SKM-1 treated with dmso at 0.1 percent for 144 hours (cell line): ENCODE measurements around the gene CACNG4.

Experiments used
- DNase-seq: peaks from one replicate; lab custom pipeline; 2025; ENCODE audit not compliant: unreplicated experiment; lab: John Stamatoyannopoulos, UW

CACNG4 gene

DNA sequence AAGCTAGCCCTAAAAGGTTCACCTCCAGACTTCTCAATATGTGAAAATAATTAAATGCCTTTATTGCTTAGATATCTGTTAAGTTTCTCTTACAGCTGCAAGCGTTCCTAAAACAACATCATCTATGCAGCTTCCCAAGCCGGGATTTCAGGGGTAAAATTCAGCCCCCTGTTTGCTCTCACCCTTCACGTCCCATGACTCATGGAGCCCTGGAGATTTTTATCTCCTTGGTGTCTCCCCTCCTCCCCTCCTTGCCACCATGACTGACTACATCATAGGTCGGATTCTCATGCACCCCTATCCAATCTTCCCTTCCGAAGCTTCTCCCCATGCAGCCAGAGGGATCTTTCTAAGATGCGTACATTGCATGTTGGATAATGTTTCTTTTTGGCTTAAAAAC is 21.0 kb upstream of the CACNG4 start:
- no peak for DNase-seq

DNA sequence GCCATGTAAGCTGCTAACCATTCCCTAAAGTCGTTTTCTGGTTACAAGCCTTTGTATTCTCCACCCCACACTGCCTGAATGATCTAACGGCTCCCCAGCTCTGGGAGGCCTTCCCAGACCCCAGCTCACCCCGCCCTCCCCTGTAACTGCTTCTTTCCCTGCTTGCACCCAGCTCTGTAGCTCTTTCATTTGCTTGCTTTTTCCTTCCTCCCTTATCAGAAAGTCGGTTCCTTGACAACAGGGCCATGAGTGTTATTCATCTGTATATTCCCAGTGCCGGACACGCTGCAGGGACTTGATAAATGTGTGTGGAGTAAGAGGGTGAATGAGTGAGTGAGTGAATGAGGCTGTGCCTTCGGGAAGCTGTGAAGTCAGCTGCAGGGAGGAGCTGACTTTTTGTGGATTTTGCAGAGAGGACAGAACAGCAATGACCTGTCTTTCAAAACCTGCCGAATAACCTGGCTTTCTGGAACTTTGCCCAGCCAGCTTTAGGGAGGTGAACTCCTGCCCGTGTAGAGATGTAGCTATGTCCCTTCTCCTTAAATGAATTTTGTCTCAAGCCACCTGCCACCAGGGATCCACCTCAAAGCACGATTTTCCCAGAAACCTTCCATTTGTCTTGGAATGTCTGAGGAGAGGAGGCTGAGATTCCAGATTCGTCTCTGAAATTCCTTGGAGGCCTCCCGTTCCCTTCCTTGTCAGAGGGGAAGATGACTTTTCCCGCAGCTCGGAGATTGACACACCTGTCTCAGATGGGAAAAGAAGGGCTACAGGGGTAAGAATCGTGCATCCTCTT is 20.0 kb upstream of the CACNG4 start:
- DNase-seq = no peak

- DNase-seq = no peak
Measured at GRCh38 chr17:66945147-66945835, 19.2 kb upstream of the CACNG4 start.

DNA sequence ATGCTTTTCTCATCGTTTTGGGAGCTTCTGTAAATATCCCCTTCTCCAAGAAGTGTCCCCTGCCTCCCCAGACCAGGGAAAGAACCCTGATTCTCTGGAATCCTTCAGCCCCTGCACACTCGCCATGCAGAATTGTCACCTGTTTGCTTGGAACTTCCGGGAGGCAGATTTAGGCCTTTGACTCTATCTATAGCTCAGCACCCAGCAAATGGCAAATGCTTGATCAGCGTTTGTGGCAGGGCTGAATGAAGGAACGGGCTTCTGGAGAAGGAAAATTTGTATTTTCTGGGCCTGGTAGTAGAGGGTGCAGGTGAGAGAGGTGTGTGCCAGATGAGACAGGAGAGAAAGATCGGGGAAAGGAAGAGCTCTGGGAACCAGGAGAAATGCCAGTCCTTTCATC is 18.3 kb upstream of the CACNG4 start:
- DNase-seq = no peak

DNA sequence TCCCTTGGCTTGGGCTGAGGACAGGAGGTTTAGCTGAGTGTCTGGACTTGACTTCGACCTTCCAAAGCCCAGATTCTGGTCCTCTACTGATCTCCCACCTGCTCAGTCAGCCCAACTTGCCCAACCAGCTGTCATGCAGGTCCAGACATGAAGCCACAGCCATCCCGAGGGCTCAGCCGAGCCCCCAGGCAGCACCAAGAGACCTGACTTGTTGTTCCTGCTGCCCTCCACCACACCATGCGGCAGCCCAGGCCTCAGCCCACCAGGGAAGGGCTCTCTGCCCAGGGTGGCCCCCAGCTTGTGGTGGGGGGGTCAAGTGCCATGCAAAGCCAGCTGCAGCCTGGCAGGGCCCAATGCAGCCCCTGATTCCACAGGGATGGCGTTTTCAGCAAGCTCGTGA is 17.2 kb upstream of the CACNG4 start:
- no peak for DNase-seq

GRCh38 chr17:66948061-66948750 is 16.3 kb upstream of the CACNG4 start:
- no peak for DNase-seq

GRCh38 chr17:66949501-66949900 is 15.0 kb upstream of the CACNG4 start:
- no peak for DNase-seq

- no peak for DNase-seq
Measured at GRCh38 chr17:66950325-66950724, 14.2 kb upstream of the CACNG4 start.

DNA sequence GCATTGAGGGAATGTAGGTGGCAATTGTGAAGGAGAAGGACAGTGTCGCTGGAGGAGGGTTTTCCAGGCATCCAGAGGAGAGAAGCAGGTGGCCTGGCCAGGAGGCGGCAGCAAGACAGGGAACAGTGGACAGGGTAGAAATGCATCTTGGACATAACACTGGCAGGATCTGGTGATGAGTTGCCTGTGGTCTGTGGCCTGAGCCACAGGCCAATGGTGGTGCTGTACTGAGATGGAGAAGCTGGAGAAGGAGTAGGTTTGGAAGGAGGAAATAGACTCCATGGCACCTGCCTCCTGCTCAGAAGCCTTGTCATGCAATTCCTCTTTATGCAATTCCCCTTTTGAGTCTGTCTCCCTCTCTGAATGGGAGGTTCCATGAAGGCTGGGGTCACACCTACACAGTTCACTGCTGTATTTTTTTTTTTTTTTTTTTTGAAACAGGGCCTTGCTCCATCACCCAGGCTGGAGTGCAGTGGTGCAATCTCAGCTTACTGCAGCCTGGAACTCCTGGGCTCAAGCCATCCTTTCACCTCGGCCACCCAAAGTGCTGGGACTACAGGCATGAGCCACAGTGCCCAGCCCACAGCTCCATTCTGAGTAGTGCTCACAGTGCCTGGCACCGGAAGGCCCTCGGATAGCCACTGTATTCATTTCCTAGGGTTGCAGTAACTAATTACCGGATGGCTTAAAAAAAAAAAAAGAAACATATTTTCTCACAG is 13.5 kb upstream of the CACNG4 start:
- no peak for DNase-seq

- DNase-seq = no peak
Measured at GRCh38 chr17:66951605-66951953, 12.9 kb upstream of the CACNG4 start.

DNA sequence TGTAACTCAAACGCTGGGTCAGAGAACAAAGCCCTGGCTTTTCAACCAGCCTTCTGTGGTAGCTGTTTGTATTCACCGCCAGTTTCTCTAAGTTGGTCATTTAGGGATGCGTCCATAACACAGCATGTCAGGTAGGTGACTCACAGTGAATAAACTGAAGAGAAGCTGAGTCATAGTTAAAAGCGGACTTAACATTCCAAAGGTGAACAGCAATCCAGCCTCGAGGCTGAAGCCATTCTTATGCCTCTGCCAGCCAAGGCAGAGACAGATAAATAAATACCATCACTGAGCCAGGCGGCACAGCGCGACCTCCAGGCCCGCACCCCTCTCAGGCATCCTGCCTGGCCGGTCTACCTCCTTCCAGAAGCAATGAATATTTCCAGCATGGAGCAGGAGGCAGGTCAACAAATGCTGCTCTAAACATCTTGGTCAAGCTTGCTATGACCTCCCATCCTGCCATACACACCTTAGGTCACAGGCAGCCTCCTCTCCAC is 12.4 kb upstream of the CACNG4 start:
- DNase-seq = no peak

- DNase-seq = no peak
Measured at GRCh38 chr17:66952681-66953629, 11.6 kb upstream of the CACNG4 start.

DNA sequence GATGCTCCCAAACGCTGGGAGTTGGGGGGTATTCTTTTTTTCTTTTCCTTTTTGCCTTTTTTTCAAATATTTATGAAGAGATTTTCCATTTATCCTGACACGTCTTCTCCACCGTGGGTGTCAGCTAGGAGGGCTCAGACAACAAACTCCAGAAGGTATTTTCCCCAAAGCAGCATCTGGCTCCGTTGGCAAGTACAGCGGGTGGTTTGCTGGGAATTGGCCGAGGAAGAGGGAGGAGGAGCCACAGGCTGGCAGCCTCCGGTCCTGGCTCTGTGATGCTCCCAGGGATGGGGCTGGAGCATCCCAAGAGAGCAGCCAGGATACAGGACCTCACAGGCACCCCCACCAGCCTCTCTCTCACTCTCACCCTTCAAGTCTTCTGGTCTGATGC is 10.9 kb upstream of the CACNG4 start:
- no peak for DNase-seq

DNA sequence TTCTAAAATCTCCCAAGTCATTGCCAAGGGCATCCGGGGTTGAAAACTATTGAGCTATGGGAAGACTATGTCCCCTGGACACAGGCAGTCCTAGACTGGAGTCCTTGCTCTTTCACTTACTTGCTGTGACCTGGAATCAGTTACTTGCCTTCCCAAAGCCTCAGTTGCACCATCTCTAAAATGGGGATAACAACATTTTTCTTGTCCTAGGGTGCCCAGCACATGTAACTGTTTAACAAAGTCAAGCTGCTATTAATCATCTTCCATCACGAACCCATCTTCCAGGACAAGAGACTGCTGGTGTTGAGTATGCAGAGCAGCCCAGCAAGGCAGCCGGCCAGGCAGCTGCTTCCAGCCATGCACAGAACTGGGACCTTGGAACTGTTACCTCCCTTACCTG is 9.9 kb upstream of the CACNG4 start:
- no peak for DNase-seq

DNA sequence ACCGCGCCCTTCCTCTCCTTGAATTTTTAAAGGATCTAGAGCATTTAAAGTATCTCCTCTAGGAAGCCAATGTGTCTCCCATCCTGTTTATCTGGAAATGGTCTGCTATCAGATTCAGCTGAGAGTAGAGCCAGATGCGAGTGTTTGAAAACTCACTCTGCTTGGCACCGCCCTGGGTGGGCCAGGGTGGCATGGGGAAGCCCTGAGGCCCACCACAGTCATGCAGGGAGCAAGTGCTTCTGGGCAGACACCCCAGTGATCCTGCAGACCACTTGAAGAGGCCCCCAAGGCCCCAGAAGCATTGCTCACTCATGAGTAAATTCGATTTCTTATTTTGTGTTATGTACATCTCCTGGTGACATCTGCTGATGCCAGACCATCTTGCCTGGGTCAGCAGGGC is 8.7 kb upstream of the CACNG4 start:
- no peak for DNase-seq

- no peak for DNase-seq
Measured at GRCh38 chr17:66956941-66957340, 7.6 kb upstream of the CACNG4 start.

- no peak for DNase-seq
Measured at GRCh38 chr17:66957343-66957742, 7.2 kb upstream of the CACNG4 start.

GRCh38 chr17:66957951-66958579 is 6.4 kb upstream of the CACNG4 start:
- no peak for DNase-seq

- DNase-seq = no peak
Measured at GRCh38 chr17:66959641-66960375, 4.7 kb upstream of the CACNG4 start.
